Muscle of leg (tissue), 11 donors: ENCODE data around the gene CRYGS. TPM values are rescaled to one million over a fixed set of nuclear protein-coding genes. Genes with fewer than 3 reads are reported as not detected.
"Not testable (repeated sequence)": the region's sequence is repeated elsewhere in the genome, so short reads cannot be mapped to it uniquely, and the experiment has no call there.

Source experiments
- DNase-seq: peaks from one replicate; pipeline ENCODE4 v3.0.0; 2013
- H3K27ac ChIP-seq: one replicate; pipeline ENCODE4 v1.5.1; 2013; ENCODE audit warnings: mild to moderate bottlenecking, low read length, control low read depth
- H3K27me3 ChIP-seq: one replicate; pipeline ENCODE4 v1.6.1; 2013; ENCODE audit warnings: low read length; ENCODE audit not compliant: control insufficient read depth, insufficient read depth
- H3K36me3 ChIP-seq: one replicate; pipeline ENCODE4 v1.6.1; 2013; ENCODE audit warnings: low read length; ENCODE audit not compliant: control insufficient read depth, insufficient read depth
- H3K4me1 ChIP-seq: one replicate; pipeline ENCODE4 v1.6.1; 2013; ENCODE audit warnings: low read length; ENCODE audit not compliant: control insufficient read depth, insufficient read depth
- H3K4me3 ChIP-seq: one replicate; pipeline ENCODE4 v1.5.1; 2013; ENCODE audit warnings: low read length, control low read depth
- H3K9me3 ChIP-seq: replicated peaks from 2 replicates; pipeline ENCODE4 v1.6.1; 2013; ENCODE audit warnings: low read depth, low read length; ENCODE audit not compliant: control insufficient read depth
- WGBS: methylation state at CpG from one replicate; pipeline ENCODE4 v1.1.5; 2013; ENCODE audit warnings: missing lambda C conversion rate; ENCODE audit not compliant: insufficient coverage; 5-methylcytosine and 5-hydroxymethylcytosine counted together
- polyA plus RNA-seq, 8 donors: library from polyadenylated mRNA; unstranded; fragments of 120-200 nt; gene quantifications; one replicate each; pipeline versions ENCODE4 v1.2.1 to v1.2.3, GENCODE V29; 2013; ENCODE audit warnings: inconsistent platforms in 1 of 8, low replicate concordance in 1 of 8; ENCODE audit not compliant: insufficient read length in 8 of 8, insufficient read depth in 1 of 8
- total RNA-seq: library from RNA; stranded (reverse); fragments of 120-200 nt; gene quantifications from one replicate; pipeline ENCODE4 v1.2.4, GENCODE V29; 2013

Gene CRYGS
- total and polyA plus RNA-seq, 9 donors: 1.3 to 4.3 (median 2.5) TPM

DNA sequence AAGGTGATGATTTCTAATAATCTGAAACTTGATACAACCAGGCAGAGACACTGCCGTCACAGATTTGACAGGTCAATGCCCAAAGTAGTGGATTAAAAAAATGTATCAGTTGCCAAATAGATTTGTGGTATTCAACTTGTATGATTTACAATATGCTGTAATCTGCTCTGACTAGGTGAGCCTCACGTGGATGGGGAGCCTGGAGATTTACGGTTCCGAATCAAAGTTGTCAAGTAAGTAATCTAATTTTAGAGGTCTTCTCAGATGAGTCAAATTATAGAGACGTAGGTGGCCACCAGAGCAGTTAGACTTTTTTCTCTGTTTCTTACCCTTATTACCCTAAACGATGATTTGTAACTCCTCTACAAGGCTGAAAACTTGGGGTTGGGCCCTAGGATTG lies 38.4 kb upstream of the CRYGS start:
- no peaks in the 10 kb centered on the region for H3K27me3 ChIP-seq
- H3K4me1 ChIP-seq: no peaks in the 10 kb centered on the region
- 95% methylated on average over 4 of the region's 6 CpGs for WGBS
- no peaks in the 10 kb centered on the region for H3K9me3 ChIP-seq
- no peak overlapping the region for H3K27ac ChIP-seq
- H3K36me3 ChIP-seq: peaks cover 29% of the 10 kb centered on the region
- no peak overlapping the region for H3K4me3 ChIP-seq
- DNase-seq: no peak

DNA sequence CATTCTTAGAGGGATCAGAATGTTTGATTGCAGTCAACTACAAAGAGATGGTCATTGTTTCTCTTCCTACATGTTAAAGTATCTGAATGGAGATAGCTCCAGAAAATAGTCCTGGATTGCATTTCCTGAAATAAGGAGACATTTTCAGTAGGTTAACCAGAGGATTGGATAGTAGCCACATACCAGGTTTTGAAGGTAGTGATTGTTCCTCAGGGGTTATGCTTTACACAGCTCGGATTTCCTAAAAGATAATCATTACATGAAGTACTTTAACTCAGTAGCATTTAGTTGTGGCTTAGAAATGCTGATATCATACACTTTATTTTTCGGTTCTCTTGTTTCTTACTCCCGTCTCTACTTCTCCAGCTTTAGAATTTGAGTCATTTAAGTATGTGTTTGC lies 36.6 kb upstream of the CRYGS start:
- H3K4me3 ChIP-seq: no peak overlapping the region
- no peaks in the 10 kb centered on the region for H3K27me3 ChIP-seq
- H3K9me3 ChIP-seq: no peaks in the 10 kb centered on the region
- no CpG with 5 or more reads among the region's 3 CpGs for WGBS
- peaks cover 38% of the 10 kb centered on the region for H3K36me3 ChIP-seq
- H3K27ac ChIP-seq: no peak overlapping the region
- no peak for DNase-seq
- H3K4me1 ChIP-seq: no peaks in the 10 kb centered on the region

DNA sequence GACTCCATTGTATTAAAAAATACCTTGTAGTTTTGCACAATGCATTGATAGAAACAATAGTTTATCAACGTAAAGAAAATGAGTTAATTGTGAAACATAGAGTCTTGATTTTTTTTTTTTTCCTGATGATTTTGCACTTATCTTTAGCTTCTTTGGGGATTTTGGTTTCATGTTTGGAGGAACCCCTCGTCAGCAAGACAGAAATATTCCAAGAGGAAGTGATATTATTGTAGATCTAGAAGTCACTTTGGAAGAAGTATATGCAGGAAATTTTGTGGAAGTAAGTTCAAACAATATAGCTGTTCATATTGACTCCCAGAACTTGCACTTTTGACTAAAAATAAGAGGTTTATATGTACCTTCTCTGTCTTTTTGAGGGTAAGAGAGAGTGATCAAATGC lies 33.3 kb upstream of the CRYGS start:
- Histone ChIP-seq H3K9me3 (no peaks in the 10 kb centered on the region), H3K27me3 (no peaks in the 10 kb centered on the region), H3K36me3 (peaks cover 27% of the 10 kb centered on the region), H3K4me3 (no peak overlapping the region), H3K4me1 (no peaks in the 10 kb centered on the region), H3K27ac (no peak overlapping the region)
- DNase-seq: peak; percentile 47
- 100% methylated on average over 1 of the region's 2 CpGs for WGBS

DNA sequence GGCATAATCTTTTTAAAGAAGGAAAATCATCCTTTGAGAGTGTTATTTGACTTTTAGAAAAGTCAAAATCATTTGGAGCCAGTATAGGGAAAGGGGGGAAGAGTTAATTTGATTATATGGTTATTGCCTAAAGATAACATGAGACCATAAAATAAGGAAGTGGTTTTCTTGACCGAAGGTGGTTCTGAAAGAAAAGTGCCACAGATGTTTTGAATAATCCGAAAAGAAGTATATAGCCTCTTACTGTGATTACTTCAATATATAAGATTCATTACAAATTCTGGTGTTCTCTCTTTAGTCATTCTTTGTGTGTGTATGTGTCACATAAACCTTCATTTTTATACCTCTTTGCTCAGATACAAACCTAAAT lies 27.4 kb upstream of the CRYGS start:
- WGBS: no CpG with 5 or more reads among the region's 2 CpGs
- Histone ChIP-seq H3K4me1 (peaks cover 17% of the 10 kb centered on the region), H3K27ac (no peak overlapping the region), H3K27me3 (no peaks in the 10 kb centered on the region), H3K4me3 (peak overlapping the region; percentile 3), H3K36me3 (peaks cover 16% of the 10 kb centered on the region), H3K9me3 (no peaks in the 10 kb centered on the region)
- DNase-seq: no peak

DNA sequence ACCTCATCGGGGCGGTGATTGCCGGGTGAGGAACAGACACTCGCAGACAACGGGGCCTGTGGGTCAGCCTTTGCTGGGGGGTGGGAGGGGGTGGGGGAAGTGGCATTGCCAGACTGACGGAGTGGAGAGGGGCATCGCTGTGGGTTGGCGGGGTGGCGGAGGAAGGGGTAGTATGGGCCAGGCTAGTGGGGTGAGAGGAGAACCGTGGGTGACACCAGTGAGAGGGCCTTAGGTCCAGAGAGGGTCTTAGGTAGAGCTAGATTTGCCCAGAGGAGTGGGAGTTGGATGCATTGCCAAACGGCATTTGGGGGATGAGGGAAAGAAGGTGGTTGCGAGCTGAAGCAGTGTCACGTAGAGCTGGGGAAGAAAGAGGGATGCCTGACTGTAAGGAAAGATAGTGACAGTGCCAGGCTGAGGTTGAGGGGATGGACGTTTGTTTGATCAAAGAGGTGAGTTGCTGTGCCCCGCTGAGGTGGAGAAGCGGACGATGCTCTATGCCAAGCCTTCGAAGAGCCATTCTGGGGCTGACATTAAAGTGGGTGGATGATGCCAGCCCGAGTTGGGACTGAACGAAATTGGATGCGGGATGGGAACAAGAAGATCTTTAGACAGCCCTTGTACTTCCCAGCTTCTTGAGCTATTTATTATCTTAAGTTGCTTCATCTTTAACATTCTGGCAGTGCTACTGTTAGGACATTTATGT lies 26.9 kb upstream of the CRYGS start:
- H3K4me3 ChIP-seq: peak overlapping the region; percentile 81
- 10% methylated on average over 19 of the region's 21 CpGs for WGBS
- H3K9me3 ChIP-seq: no peaks in the 10 kb centered on the region
- H3K4me1 ChIP-seq: peaks cover 22% of the 10 kb centered on the region
- peaks cover 11% of the 10 kb centered on the region for H3K36me3 ChIP-seq
- DNase-seq: no peak
- H3K27ac ChIP-seq: peak overlapping the region; percentile 70
- no peaks in the 10 kb centered on the region for H3K27me3 ChIP-seq

DNA sequence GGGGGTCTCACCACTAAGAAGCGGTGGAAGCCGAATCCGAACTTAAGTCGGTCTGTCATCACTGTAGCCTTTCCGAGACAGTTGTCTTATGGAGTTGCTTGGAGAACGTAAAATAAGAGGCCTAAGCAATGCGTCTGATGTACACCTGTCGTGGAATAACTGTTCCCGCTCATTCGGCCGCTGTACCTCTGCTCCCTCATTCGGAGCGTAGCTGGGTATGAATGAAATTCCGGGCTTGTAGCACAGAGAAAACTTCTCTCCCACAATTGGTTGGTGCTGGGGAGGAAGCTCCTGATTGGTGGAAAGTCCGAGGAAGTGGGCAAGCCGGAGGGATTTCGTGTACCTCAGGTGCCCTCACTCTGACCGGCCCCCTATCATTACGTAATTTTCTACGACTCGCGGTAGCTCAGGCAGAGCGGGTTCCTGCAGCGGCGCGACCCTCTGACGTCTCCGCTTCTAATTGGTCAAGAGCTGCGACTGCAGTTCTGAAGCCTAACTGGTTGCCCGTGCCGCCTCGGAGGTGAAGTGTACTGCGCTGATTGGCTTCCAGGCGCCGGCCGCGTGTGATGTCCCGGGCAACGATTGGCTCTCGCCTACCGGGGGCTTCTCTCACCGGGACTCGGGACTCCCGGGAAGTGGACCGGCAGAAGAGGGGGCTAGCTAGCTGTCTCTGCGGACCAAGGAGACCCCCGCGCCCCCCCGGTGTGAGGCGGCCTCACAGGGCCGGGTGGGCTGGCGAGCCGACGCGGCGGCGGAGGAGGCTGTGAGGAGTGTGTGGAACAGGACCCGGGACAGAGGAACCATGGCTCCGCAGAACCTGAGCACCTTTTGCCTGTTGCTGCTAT lies 26.1 kb upstream of the CRYGS start, which contains the start of gene DNAJB11:
Gene DNAJB11, plus strand, starts transcription at position 625 of the 845 bp plus-strand sequence. Its CDS starts 178 bp downstream, at position 803.
- Histone ChIP-seq H3K27ac (peak within 1 kb of the TSS; percentile 94), H3K4me1 (peaks cover 24% of the 10 kb centered on the region)
- WGBS: under 1% methylated on average over 49 of the region's 59 CpGs

DNA sequence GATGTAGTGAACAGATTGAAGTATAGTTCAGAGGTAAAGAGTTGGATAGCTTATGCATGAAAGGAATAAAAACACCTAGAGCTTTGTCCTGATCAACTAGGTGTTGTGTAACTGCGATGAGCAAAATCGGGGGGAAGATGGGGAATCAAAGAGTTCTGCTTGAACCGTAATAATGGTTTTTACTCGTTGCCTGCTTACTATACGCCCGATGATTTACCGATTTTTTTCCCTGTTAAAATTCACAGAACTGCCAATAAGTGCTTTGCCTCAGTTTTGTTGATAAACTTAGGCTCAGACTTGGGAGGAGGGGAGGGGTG lies 25.6 kb upstream of the CRYGS start:
- Histone ChIP-seq H3K9me3 (no peaks in the 10 kb centered on the region), H3K27ac (peak overlapping the region; percentile 94), H3K27me3 (no peaks in the 10 kb centered on the region), H3K4me1 (peaks cover 24% of the 10 kb centered on the region), H3K4me3 (peak overlapping the region; percentile 68), H3K36me3 (peaks cover 6% of the 10 kb centered on the region)
- 12% methylated on average over 4 of the region's 7 CpGs for WGBS
- DNase-seq: no peak

More for the DNA sequence above, 26.1 kb upstream of the CRYGS start, which contains the start of gene DNAJB11:
- Histone ChIP-seq H3K36me3 (peaks cover 6% of the 10 kb centered on the region), H3K4me3 (peak within 1 kb of the TSS; percentile 81), H3K27me3 (no peaks in the 10 kb centered on the region), H3K9me3 (no peaks in the 10 kb centered on the region)
- DNase-seq: peak; percentile 100

DNA sequence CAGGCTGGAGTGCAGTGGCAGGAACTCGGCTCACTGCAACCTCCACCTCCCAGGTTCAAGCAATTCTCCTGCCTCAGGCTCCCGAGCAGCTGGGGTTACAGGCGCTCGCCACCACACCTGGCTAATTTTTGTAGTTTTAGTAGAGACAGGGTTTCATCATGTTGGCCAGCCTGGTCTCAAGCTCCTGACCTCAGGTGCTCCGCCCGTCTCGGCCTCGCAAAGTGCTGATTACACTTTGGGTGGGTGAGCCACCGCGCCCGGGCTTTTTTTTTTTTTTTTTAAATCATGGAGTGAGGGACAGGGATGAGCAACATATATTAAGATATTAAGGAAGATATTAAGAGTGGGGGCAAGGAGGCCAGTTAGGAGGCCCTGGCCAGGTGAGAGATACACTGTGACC lies 25.2 kb upstream of the CRYGS start:
- H3K4me3 ChIP-seq, H3K9me3 ChIP-seq, DNase-seq, H3K27me3 ChIP-seq, H3K36me3 ChIP-seq: not testable (repeated sequence)
- Histone ChIP-seq H3K27ac (peak overlapping the region; percentile 94), H3K4me1 (peaks cover 24% of the 10 kb centered on the region)
- 74% methylated on average over 3 of the region's 11 CpGs for WGBS

DNA sequence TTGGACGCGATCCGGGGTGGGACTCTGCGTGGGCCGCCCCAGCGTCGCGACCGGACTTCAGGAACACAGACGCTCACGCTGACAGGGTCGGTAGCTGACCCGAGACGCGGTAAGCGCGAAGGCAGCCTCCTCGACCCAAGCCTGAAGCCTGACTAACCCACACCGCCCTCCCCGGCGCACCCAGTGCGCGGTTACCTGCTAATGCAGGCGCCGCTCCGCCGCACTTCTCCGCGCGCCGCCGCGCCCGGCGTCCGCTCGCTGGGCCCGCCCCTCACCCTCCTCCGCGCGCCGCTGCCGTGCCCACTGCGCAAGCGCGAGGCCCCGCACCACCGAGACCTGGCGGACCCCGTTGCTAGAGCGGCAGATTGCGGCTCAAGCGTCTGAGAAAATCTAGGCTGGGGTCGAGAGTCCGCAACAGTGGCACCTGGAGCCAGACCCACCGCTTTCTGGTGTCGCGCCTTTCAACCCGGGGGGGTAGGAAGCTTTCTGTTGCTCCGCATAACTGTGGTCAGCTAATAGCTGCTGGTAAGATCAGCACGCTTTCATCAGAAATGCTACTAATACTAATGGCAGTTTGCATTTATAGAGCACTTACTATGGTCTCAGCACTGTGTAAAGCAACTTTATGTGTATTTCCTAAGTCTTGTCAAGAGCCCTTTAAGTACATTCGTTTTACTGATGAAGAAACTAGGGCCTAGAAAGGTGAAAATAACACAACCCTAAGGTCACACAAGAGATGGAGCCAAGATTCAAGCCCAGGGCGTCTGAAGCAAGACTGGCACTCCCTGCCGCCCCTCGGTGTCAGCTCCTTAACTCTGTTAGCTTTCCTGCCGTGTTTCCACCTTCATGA lies 23.1 kb upstream of the CRYGS start, which contains the start of gene TBCCD1:
Gene TBCCD1, minus strand, starts transcription at position 268 of the 850 bp plus-strand sequence. CDS start 3,010 bp downstream, outside the sequence.
- peaks cover 24% of the 10 kb centered on the region for H3K4me1 ChIP-seq
- H3K9me3 ChIP-seq: no peaks in the 10 kb centered on the region
- WGBS: 0% methylated on average over 63 of the region's 66 CpGs
- peak within 1 kb of the TSS; percentile 89 for H3K27ac ChIP-seq
- H3K4me3 ChIP-seq: peak within 1 kb of the TSS; percentile 95
- DNase-seq: peak; percentile 95
- no peaks in the 10 kb centered on the region for H3K27me3 ChIP-seq
- no peaks in the 10 kb centered on the region for H3K36me3 ChIP-seq

DNA sequence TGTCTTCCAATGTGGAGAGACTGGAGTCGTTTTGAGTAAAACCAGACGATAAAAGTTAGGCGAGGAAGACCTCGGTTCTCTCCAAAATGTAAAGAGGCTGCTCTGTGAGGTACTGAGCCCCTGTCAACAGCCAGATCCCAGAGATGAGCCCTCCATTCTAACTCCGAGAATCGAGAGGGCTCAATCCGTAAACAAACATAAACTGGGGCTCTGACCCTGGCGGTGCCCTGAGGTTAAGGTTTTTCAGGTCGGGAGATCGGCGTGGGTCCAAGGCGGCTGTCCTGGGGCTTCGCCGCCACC lies 22.5 kb upstream of the CRYGS start:
- peak overlapping the region; percentile 89 for H3K27ac ChIP-seq
- no peaks in the 10 kb centered on the region for H3K9me3 ChIP-seq
- WGBS: 0% methylated on average over 14 of the region's 14 CpGs
- peak overlapping the region; percentile 95 for H3K4me3 ChIP-seq
- H3K27me3 ChIP-seq: no peaks in the 10 kb centered on the region
- peaks cover 24% of the 10 kb centered on the region for H3K4me1 ChIP-seq
- no peaks in the 10 kb centered on the region for H3K36me3 ChIP-seq
- no peak for DNase-seq
